Right atrium auricular region (tissue), 2 donors: ENCODE results near the gene RASAL2. TPM values are rescaled to one million over a fixed set of nuclear protein-coding genes. Genes with fewer than 3 reads are reported as not detected.

Experiments used
- DNase-seq: peaks from one replicate; pipeline ENCODE4 v3.0.0-alpha.2; 2019; ENCODE audit warnings: low spot score
- H3K27ac ChIP-seq, 2 donors: fragments of 200-600 bp; sonication (generic); 1 replicate in 1 of 2; 2 replicates in 1 of 2; pipeline ENCODE4 v1.5.1; 2016 to 2019
- H3K27me3 ChIP-seq, 2 donors: fragments of 200-600 bp; sonication (generic); one replicate each; pipeline versions ENCODE4 v1.5.1 to v1.6.0; 2017 to 2019
- H3K36me3 ChIP-seq: fragments of 200-600 bp; sonication (generic); one replicate; pipeline ENCODE4 v1.5.1; 2016
- H3K4me1 ChIP-seq, 2 donors: fragments of 200-600 bp; sonication (generic); one replicate each; pipeline versions ENCODE4 v1.5.1 to v1.6.0; 2017 to 2019
- H3K4me3 ChIP-seq, 2 donors: fragments of 200-600 bp; sonication (generic); 1 replicate in 1 of 2; 2 replicates in 1 of 2; pipeline ENCODE4 v1.5.1; 2017 to 2019; ENCODE audit warnings: mild to moderate bottlenecking in 1 of 2, moderate library complexity in 1 of 2
- H3K9me3 ChIP-seq, 2 donors: fragments of 200-600 bp; sonication (generic); one replicate each; pipeline ENCODE4 v1.5.1; 2019
- total RNA-seq, 2 donors: library from RNA; depleted of rRNA; stranded (reverse); fragments of >200 nt; gene quantifications; one replicate each; pipeline ENCODE4 v1.1.0, GENCODE V29; 2016
- TF ChIP-seq, protein P1 (sequence below), 2 donors: fragments of 200-600 bp; sonication (generic); IDR thresholded peaks; one replicate each; pipeline ENCODE4 v1.5.1; 2019; ENCODE audit warnings: antibody characterized with exemption in 2 of 2

RASAL2 gene
- total RNA-seq, 2 donors from 2014 or later = 34.1 to 44.7 TPM

DNA sequence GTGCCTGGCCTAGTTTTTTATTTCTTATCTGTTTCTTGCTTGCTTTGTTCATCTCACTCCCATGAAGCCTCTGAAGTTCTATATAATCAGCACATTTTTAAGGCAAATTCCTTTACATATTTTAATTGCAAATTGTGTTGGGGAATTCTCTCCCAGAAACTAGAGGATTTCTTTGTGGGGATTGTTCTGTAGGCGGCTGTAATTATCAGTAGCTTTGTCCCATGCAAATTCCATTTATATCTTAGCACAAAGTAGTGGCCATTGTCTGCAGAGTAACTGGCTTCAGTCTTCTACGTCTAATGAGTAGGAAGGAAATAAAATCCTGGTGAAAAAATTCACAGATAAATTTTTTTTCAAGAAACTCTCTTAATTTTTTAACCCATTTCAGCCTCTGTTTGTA is 367.2 kb downstream of the RASAL2 start:
- no peaks in the 10 kb centered on the region for H3K9me3 ChIP-seq
- H3K27ac ChIP-seq = no peak overlapping the region
- TF ChIP-seq, protein P1, sequence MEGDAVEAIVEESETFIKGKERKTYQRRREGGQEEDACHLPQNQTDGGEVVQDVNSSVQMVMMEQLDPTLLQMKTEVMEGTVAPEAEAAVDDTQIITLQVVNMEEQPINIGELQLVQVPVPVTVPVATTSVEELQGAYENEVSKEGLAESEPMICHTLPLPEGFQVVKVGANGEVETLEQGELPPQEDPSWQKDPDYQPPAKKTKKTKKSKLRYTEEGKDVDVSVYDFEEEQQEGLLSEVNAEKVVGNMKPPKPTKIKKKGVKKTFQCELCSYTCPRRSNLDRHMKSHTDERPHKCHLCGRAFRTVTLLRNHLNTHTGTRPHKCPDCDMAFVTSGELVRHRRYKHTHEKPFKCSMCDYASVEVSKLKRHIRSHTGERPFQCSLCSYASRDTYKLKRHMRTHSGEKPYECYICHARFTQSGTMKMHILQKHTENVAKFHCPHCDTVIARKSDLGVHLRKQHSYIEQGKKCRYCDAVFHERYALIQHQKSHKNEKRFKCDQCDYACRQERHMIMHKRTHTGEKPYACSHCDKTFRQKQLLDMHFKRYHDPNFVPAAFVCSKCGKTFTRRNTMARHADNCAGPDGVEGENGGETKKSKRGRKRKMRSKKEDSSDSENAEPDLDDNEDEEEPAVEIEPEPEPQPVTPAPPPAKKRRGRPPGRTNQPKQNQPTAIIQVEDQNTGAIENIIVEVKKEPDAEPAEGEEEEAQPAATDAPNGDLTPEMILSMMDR (IDR thresholded peaks at IDR 0.05) = no peak
- no peak for DNase-seq
- peaks cover 40% of the 10 kb centered on the region for H3K36me3 ChIP-seq
- peaks cover 0 to 11% of the 10 kb centered on the region in 2 donors for H3K4me1 ChIP-seq
- no peaks in the 10 kb centered on the region for H3K27me3 ChIP-seq
- no peak overlapping the region for H3K4me3 ChIP-seq

- TF ChIP-seq, protein P1 (IDR thresholded peaks at IDR 0.05) = no peak
- peaks cover 0 to 11% of the 10 kb centered on the region in 2 donors for H3K4me1 ChIP-seq
- H3K9me3 ChIP-seq = no peaks in the 10 kb centered on the region
- H3K27me3 ChIP-seq = no peaks in the 10 kb centered on the region
- no peak for DNase-seq
- no peak overlapping the region for H3K27ac ChIP-seq
- H3K4me3 ChIP-seq = no peak overlapping the region
- peaks cover 41% of the 10 kb centered on the region for H3K36me3 ChIP-seq
Measured at GRCh38 chr1:178461701-178462100, 367.8 kb downstream of the RASAL2 start.

DNA sequence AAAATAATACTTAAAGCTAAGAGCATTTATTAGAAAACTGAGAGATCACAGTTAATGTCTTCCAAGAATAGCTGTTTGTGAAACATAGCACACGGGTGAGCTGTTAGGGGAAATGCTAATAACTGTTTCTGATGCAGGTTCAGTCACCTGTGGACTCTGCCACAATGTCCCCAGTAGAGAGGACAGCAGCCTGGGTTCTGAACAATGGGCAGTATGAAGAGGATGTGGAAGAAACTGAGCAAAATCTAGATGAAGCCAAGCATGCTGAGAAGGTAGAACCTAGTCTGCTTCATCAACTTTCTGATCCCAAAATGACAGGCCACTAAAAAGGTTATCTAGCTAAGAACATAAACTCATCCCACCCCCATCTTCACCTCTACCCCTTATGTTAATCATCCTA is 370.2 kb downstream of the RASAL2 start:
- Histone ChIP-seq H3K9me3 (no peaks in the 10 kb centered on the region), H3K4me1 (peaks cover 0 to 11% of the 10 kb centered on the region in 2 donors), H3K27me3 (no peaks in the 10 kb centered on the region), H3K36me3 (peaks cover 41% of the 10 kb centered on the region), H3K4me3 (no peak overlapping the region), H3K27ac (no peak overlapping the region)
- TF ChIP-seq, protein P1 (IDR thresholded peaks at IDR 0.05) = no peak
- no peak for DNase-seq

DNA sequence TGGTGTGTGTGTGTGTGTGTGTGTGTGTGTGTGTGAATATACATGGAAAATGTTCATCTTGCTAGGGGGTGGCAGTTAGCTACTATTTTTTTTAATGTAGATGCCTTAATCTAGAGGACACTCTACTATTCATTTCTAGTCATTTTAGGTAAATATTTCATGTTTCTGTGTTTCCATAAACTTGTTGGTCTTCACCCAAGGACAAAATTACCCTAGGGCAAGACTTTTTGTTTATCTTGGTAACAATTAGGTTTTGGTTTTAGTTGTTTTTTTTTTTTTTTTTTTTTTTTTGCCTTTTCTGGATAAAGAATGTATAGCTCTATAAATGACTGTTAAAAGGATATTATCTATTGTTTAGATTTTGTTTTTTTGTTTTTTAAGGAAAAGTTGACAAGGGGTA is 370.7 kb downstream of the RASAL2 start:
- TF ChIP-seq, protein P1 (IDR thresholded peaks at IDR 0.05) = no peak
- H3K27ac ChIP-seq = no peak overlapping the region
- H3K9me3 ChIP-seq = no peaks in the 10 kb centered on the region
- H3K4me3 ChIP-seq = no peak overlapping the region
- peaks cover 0 to 11% of the 10 kb centered on the region in 2 donors for H3K4me1 ChIP-seq
- H3K27me3 ChIP-seq = no peaks in the 10 kb centered on the region
- H3K36me3 ChIP-seq = peaks cover 44% of the 10 kb centered on the region
- no peak for DNase-seq

DNA sequence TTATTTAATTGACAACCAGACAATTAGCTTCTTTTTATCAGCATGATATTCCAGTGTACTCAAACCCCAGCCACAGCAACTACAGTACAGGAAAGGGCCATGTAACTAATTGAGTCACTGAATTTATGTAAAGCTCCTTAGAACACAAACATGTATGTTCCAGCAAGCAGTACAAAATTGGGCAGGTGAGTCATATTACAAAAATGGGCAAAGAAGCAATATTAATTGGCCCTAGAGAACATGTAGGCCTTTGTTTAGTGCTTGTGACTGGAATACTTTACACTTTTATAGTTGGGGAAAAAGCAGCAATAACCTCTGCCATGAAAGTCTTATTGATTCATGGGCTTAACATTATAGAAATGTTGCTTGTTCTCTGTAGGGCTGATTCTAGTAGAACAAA is 371.1 kb downstream of the RASAL2 start:
- H3K9me3 ChIP-seq = no peaks in the 10 kb centered on the region
- H3K27me3 ChIP-seq = no peaks in the 10 kb centered on the region
- H3K4me3 ChIP-seq = no peak overlapping the region
- H3K27ac ChIP-seq = no peak overlapping the region
- H3K36me3 ChIP-seq = peaks cover 44% of the 10 kb centered on the region
- H3K4me1 ChIP-seq = peaks cover 0 to 10% of the 10 kb centered on the region in 2 donors
- DNase-seq = no peak
- TF ChIP-seq, protein P1 (IDR thresholded peaks at IDR 0.05) = no peak

- H3K27me3 ChIP-seq = no peaks in the 10 kb centered on the region
- H3K4me3 ChIP-seq = no peak overlapping the region
- H3K4me1 ChIP-seq = no peaks in the 10 kb centered on the region
- peaks cover 48% of the 10 kb centered on the region for H3K36me3 ChIP-seq
- TF ChIP-seq, protein P1 (IDR thresholded peaks at IDR 0.05) = no peak
- H3K27ac ChIP-seq = no peak overlapping the region
- DNase-seq = no peak
- no peaks in the 10 kb centered on the region for H3K9me3 ChIP-seq
Measured at GRCh38 chr1:178467837-178468236, 373.9 kb downstream of the RASAL2 start.
